Stimulated activated CD8-positive, alpha-beta memory T cell treated with anti-CD3 and anti-CD28 coated beads, Interleukin-15, amount 100 ng/mL, for 24 hours (primary cell): Measurements from ENCODE around the gene CEACAM16.
"Not testable (repeated sequence)": the region's sequence is repeated elsewhere in the genome, so short reads cannot be mapped to it uniquely, and the experiment has no call there.

ENCODE experiments used
- DNase-seq: peaks from one replicate; pipeline ENCODE4 v3.0.0-alpha.2; 2020; ENCODE audit warnings: low read depth

CEACAM16 gene

DNA sequence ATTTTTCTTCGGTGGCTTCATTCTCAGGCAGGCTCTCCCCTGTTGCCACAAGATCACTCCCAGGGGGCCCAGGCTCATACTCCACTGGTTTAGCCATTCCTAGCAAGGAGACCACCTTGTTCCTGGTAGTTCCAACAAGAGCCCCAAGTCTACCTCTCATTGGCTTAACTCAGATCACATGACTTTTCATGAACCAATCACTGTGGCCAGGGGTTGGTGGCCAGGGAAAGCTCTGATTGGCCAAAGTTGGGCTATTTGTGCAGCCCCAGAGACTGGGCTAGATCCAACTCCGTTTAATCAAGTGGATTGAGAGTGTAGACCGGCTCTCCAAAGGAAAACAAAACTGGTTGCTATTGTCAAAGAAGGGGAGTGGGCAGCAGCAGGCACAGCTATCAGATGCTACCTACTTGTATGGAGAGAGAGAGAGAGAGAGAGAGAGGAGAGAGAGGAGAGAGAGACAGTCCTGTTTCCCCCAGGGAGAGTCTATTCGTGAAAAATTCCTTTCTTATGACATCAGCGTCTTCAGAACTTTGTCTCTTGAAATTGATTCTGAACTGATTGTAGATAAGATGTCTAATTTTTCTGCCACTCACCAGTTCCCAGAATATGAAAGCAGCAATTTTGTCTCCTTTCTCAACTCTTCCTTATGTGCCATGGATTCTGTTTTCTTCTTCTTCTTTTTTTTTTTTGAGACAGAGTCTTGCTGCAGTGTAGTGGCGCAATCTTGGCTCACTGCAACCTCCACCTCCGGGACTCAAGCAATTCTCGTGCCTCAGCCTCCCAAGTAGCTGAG lies 21.7 kb upstream of the CEACAM16 start:
- no peak for DNase-seq

DNA sequence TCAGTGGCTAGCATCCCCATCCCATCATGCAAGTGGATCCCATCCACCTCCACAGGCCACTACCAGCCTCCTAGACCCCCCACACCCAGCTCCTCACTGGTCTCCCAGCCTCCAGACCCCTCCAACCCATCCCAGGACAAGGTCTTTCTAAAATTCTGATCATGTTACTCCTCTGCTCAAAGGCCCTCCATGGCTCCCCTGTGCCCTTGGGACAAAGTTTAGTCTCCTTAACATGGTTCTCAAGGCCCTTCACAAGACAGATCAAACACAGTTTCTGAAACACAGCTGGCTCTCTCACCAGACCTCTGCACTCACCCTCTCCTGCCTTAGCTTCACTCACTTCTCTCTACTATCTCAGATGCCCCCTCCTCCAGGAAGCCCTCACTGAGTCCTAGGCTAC lies 18.4 kb upstream of the CEACAM16 start:
- DNase-seq = no peak

DNA sequence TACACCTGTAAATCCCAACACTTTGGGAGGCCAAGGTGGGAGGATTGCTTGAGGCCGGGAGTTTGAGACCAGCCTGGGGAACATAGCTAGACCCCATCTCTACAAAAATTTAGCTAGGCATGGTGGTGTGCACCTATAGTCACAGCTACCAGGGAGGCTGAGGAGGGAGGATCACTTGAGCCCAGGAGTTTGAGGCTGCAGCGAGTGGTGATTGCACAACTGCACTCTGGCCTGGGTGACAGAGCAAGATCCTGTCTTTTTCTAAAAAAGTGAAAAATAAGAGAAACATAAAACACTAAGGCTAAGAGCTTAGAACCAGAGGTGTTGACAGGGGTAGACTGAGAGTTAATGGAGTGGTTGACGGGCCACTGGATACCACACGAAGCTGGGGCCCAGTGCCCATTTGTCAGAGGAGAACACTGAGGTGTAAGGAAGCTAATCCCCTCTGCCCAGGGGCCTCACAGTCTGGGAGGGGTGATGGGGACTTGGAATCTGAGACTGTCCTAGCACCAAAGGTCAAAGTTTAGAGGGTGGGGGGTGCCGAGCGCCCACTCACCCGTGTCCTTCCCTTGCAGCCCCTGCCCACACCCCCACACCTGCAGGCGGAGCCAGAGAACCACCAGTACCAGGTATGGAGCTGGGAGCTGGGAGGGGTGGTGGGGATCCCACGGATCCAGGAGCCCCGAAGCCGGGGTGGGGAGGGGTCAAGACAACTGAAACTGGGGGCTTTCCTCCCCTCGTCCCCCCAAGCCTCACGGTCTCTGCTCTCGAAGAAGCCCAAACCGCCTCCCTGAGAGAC lies 16.8 kb upstream of the CEACAM16 start:
- no peak for DNase-seq

DNA sequence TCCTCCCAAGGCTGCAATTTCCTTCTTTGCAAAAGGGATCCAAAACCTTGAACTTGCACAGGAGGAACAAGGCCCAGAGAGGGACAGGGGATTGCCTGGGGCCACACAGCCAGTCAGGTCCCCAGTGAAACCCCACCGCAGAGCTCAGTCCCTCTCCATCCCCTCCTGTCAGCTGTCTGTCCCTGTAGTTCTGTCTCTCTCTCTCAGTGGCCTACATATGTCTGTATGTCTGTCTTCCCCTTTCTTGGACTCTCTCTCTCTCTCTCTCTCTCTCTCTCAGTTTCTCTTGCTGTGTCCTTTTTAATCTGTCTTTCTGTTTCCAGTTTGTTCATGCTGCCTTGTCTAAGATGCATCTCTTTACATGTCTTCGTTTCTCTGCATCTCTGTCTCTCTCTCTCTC lies 16.1 kb upstream of the CEACAM16 start:
- no peak for DNase-seq

DNA sequence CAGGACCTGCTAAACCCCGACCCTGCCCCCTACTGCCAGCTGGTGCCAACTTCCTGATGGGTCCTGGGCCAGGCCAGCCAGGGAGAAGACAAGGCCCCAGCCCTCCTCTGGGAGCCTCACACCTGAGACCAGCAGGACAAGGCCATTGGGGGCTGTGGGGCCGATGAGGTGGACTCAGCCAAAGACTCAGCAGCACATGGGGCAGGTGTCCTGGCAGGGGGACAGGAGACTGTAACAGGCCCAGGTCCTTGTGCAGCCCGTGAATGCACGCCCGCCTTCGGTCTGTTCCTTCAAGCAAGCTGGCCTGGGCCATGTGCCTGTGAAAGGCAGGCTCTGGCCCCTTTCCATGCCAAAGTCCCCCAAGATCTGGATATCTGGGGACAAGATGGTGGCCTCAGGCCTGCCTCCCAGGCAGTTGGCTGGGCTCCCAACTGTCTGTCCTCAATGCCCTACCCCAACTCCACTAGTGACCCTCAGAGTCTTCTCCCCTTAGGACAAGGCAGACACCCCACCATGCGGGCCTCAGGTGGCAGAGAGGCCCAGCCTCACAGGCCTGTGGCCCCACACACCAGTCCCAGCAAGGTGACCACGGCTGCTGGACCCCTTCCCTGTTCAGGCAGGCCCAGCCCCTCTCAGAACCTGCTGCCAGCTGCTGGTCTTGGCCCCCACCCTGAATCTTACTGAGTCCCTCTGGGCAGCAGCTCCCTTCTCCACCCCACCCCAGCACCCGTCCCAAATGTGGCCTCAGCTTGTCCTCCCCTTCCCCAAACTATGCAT lies 15.3 kb upstream of the CEACAM16 start:
- no peak for DNase-seq

DNA sequence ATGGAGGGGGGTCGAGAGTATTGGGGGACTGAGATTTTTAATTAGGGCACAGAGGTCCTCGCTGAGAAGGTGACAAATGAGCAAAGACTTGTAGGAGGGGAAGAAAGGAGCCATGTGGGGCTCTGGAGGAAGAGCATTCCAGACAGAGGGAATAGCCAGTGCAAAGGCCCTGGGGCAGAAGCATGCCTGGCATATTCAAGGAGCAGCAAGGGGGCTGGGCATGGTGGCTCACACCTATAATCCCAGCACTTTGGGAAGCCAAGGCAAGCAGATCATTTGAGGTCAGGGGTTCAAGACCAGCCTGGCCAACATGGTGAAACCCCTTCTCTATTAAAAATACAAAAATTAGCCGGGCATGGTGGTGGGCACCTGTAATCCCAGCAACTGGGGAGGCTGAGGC lies 14.6 kb upstream of the CEACAM16 start:
- not testable (repeated sequence) for DNase-seq

DNA sequence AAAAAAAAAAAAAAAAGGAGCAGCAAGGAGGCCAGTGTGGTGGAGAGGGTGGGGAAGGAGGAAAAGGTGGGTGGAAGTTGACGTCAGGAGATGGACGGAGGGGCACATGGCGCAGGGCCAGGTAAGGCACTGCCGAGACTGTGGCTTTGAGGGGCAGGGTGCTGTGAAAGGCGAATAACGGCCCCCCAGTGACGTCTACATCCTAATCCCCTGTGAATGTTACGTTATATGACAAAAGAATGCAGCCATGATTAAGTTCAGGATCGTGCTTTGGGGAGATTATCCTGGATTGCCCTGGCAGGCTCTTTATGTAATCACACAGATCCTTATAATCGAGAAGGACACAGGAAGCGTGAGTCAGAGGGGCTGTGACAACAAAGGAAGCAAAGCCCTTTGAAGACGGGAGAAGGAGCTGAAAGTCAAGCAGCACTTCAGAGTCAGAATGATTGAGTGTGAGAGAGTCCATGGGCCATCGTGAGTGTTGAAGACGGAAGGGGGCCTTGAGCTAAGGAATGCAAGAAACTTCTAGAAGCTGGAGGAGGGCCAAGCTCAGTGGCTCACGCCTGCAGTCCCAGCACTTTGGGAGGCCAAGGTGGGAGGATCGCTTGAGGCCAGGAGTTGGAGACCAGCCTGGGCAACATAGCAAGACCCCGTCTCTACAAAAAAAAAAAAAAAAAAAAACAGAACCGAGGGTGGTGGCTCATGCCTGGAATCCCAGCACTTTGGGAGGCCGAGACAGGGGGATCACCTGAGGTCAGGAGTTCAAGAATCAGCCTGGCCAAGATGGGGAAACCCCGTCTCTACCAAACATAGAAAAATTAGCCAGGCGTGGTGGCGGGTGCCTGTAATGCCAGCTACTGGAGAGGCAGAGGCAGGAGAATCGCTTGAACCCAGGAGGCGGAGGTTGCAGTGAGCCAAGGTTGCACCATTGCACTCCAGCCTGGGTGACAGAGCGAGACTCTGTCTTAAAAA lies 13.8 kb upstream of the CEACAM16 start:
- DNase-seq = no peak

DNA sequence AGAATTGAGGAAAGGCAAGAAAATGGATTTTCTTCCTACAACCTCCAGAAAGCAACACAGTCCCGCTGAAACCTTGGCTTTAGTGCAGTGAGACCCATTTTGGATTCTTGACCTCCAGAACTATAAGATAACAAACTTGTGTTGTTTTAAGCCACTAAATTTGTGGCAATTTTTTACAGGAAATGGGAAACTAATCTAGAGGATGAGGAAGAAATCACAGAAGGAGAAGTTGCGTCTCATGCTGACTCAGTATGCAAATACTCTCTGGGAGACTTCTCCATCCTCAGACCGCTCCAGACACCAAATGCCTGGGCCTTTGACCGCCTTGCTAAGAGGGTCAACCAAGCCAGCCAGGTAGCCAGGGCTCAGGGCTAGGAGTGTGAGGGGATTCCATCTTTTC lies 13.1 kb upstream of the CEACAM16 start:
- DNase-seq = no peak

DNA sequence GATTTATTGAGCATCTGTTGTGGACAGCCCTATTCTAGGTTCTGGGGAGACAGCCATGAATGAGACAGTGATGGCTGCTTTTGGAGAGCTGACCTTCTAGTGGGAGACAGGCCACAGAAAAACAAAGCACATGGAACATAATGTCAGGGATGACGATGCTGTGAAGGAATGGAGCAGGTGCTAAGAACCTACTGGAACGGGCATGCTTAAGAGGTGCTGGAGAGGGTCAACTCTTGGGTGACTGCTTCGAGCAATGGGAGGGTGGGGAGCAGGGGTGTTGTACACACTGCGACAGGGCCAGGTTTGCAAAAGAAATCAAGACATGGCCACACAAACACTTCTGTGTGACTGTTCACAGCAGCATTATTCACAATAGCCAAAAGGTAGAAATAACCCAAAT lies 12.1 kb upstream of the CEACAM16 start:
- no peak for DNase-seq

DNA sequence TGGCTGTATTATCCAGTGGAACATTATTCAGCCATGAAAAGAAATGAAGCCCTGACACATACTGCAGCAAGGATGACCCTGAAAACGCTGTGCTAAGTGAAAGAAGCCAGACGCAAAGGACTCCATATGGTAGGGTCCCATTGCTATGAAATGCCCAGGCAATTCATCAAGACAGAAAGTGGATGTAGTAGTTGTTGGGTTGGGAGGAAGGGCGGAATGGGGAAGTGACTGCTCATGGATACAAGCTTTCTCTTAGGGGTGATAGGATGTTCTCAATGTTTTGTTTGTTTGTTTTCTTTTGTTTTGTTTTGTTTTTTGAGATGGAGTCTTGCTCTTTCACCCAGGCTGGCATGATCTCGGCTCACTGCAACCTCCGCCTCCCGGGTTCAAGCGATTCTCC lies 11.1 kb upstream of the CEACAM16 start:
- no peak for DNase-seq

DNA sequence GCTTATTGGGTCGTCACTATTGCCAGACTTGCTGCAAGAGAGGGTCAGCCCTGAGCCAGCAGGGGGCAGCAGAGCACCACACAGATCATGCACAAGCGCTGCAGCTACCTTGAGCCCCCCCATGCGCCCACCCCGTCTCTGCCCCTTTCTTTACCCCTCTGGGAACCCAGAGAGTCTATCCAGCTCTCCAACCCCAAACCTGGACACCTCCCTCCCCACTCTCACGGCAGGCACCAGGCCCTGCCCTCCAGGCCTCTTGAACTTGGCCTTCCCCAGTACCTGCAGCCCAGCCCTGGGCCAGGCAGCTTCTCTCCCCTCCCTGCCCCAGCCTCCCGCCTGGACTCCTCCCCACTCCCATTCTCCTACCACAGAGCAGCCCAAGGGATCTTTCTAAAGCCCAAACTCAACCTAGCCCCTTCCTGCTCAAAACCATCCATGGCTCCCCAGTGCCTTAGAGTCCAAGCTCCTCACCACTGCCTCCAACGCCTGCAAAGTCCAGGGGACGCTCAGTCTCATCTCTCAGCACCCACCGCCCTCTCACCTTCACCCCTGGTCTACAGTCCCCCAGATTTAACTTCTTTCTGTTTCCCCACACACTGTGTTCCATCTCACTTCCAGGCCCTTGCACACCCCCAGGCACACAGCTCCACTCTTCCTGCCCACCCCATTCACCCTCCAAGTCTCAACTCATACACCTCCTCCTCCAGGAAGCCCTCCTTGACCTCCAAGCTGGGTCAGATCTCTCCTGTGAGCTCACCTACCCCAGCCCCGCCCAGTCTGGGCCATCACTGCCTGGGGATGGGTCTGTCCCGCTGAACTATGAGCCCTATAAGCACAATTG lies 9.4 kb upstream of the CEACAM16 start:
- peak; percentile 73 for DNase-seq

DNA sequence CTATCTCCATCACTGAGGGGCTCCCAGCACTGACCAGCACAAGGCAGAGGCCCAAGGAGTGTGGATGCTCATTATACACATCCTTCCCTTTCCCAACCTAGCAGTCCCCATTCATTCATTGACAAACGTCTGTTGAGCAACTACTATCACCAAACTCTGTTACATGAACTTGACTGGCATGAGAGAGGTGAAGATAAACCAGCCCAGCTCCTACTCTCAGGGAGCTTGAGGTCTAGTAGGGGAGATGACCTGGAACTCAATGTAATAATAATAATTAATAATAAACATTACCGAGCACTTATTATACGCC lies 8.9 kb upstream of the CEACAM16 start:
- no peak for DNase-seq

DNA sequence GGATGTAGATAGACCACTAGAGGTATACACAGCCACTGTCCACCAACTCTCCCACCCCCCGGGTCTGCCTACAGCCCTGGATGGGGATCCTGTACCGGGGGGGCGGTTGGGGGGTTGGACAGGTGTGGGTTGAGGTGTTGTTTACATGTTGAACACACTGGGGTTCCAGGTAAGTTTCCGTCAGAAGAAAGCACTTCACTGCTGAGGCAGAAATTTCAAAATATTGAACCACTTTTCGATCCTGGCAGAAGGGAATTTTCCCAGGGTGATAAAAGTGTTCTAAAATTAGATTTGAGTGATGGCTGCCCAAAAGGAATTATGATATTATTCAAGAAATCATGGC lies 6.6 kb upstream of the CEACAM16 start:
- no peak for DNase-seq

DNA sequence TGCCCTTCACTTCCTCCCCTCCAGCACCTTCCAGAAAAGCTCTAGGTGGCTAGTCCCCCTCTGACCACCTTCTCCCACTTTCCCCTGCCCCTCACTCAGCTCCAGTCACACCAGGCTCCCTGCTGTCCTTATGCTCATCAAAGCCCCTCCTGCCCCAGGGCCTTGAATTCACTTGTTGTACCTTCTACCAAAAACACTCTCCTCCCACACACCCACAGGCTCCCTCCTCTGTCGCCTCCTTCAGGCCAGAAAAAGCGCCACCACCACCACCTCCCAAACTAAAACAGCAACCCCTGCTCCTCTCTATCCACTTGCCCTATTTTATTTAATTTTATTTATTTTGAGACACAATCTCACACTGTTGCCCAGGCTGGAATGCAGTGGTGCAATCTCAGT lies 4.8 kb upstream of the CEACAM16 start:
- no peak for DNase-seq

DNA sequence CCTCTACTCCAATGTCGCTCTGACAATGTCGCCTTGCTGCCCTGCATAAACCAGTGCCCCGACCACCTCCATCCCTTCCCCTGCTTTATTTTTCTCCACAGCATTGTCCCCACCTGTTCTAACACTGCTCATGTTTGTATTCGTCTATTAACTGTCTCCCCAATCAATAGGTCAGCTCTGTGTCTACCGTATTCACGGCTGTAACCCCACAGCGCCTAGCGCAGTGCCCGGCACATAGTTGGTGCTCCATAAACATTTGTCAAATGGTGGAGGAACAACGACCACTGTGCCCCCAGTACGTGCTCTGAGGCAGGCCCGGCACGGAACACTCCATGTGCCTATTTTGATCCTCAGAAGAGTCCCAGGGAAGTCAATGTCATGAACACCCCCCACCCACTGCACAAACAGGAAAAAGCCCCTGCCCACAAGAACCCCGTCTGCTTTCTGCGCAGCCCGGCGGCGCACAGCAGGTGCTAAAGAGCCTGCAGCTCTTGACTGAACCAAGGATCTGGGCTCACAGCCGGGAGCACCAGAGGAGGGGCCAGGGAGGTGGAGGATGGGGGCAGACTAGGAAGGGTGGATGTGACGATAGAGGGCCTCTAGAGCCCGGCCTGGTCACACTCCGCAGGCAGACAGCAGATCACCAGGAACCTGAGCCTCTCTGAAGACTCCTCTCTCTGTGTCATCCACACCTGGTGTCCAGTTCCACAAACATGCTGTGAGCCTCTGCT lies 1.8 kb upstream of the CEACAM16 start:
- no peak for DNase-seq

DNA sequence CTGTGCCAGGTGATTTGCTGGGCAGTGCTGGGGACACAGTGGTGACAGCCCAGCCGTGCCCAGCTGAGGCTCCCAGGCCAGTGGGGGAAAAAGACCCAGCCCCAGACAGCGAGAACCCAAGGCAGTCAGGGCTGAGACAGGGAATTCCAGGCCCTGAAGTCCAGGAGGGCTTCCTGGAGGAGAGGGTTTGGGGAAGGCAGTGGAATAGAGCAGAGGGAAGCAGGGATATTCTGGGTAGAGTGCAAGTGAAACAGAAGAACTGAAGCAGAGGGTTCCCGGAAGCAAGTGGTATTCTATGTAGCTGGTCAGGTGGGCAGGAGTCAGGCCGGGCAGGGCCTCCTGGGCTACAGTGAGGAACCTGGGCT lies 1.3 kb upstream of the CEACAM16 start:
- DNase-seq = no peak

DNA sequence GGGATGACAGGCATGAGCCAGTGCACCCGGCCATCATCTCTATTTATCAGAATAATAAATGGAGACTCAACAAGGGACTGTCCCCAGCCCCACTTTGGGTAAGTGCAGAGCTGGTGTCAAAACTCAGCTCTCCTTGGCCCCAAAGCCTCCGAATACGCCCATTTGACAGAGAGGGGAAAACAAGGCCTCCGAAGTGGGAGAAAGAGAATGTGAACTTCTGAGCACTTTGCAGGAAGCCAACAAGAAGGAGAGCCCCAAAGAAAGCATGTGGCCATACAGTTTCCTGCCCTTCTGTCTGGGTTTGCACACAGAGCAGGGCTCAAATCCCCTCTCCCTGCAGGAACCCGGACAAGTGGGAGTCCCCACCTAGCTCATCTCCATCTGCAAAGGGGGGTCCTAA lies 1.6 kb downstream of the CEACAM16 start:
- DNase-seq = no peak

DNA sequence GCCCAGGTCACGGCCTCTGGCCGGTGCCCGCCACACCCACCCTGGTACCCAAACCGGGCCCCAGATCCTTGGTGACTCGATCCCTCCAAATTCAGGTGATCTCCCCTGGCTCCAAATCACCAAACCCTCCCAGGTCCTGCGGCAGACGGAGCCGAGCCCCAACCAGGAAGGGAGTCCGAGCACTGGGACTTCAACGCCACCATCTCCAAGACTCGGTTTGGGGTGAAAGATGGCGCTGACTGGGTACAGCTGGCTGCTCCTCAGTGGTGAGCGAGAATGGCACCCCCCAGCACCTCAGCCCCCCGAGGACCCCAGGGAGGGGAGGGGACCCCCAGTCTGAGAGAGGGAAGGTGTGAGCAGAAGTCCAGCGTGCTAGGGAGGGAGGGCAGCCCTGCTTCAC lies 2.3 kb downstream of the CEACAM16 start:
- DNase-seq = no peak

DNA sequence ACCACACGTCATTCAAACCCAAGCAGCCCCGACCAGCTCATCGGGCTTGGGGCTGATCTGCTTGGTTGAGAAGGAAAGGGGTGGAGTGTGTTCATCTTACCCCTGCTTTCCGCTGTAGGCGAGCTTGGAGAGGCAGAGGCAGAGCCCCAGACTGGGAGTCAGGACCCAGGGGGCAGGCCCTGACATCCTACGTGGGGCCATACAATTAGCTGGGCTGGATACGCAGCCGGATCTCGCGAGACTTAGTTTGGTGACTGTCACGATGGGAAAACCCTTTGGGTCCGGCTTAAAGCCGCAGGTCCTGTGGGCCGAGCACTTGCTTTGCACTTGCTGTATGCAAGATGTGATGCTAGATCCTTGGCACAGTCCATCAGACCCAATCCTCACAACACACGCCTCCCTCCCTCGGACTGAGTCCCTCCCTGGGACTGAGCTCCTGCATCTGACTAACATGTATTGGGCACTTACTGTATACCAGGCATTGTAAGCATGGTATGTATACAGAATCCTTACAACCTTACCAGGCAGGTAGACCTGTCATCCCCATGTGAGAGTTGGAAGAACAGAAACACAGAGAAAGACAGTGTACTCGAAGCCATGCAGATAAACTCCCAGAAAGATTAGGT lies 3.7 kb downstream of the CEACAM16 start:
- no peak for DNase-seq
